Stimulated activated naive CD8-positive, alpha-beta T cell treated with anti-CD3 and anti-CD28 coated beads, Interleukin-15, Interleukin-2, amounts not matched to agents 100 ng/mL and 50 ng/mL, for 24 hours (primary cell): ENCODE results near the gene MKRN3.
A peak's percentile ranks its signal among the peaks of the same experiment; 100 is the strongest.

Source experiments
- H3K27ac Mint-ChIP-seq: one replicate; pipeline ENCODE4 v1.8.0; 2021; ENCODE audit warnings: mild to moderate bottlenecking, mixed read lengths
- H3K27me3 Mint-ChIP-seq: one replicate; pipeline ENCODE4 v1.8.0; 2021; ENCODE audit warnings: mixed read lengths
- H3K36me3 Mint-ChIP-seq: one replicate; pipeline ENCODE4 v1.8.0; 2021; ENCODE audit warnings: low read depth, mixed read lengths
- H3K4me1 Mint-ChIP-seq: one replicate; pipeline ENCODE4 v1.8.0; 2021; ENCODE audit warnings: low read depth, mixed read lengths
- H3K4me3 Mint-ChIP-seq: one replicate; pipeline ENCODE4 v1.8.0; 2021; ENCODE audit warnings: mild to moderate bottlenecking, mixed read lengths
- H3K9me3 Mint-ChIP-seq: one replicate; pipeline ENCODE4 v1.8.0; 2021; ENCODE audit warnings: mixed read lengths

The MKRN3 gene

DNA sequence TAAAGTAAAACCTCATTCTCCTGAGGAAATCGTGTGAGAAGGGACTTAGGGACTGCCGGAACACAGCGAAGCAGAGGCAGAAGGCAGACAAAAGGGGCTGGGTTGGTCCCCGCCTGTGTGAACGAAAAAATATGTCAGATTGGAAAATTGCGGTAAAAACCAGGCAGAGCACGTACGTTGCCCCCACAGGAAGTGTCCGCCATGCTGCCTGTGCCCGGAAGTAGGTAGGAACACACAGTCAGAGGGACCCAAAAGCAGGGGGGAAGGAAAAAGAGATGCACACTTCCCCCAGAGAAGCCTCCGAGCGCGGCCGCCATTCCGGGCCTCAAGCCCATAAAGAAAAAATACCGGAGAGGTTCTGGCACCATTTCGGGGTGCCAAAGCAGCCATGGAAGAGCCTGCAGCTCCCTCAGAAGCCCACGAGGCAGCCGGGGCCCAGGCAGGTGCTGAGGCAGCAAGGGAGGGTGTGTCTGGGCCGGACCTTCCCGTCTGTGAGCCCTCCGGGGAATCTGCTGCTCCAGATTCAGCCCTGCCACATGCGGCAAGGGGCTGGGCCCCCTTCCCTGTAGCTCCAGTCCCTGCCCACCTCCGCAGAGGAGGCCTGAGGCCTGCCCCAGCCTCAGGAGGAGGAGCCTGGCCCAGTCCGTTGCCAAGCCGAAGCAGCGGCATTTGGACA, at the start of gene MKRN3:
TSS of gene MKRN3 (plus strand) at position 280 of the 676 bp plus-strand sequence. CDS start at position 389, 109 bp downstream.
- no peaks in the 10 kb centered on the region for H3K4me1 Mint-ChIP-seq
- no peaks in the 10 kb centered on the region for H3K36me3 Mint-ChIP-seq
- H3K27me3 Mint-ChIP-seq = peaks cover 6% of the 10 kb centered on the region
- H3K9me3 Mint-ChIP-seq = peaks cover 9% of the 10 kb centered on the region
- peak within 1 kb of the TSS; percentile 61 for H3K27ac Mint-ChIP-seq
- peak within 1 kb of the TSS; percentile 52 for H3K4me3 Mint-ChIP-seq

GRCh38 chr15:23516866-23517265, 48.6 kb upstream of the MKRN3 start:
- Mint-ChIP-seq H3K36me3 (no peaks in the 10 kb centered on the region), H3K4me1 (no peaks in the 10 kb centered on the region), H3K27ac (no peak overlapping the region), H3K4me3 (no peak overlapping the region), H3K9me3 (no peaks in the 10 kb centered on the region), H3K27me3 (no peaks in the 10 kb centered on the region)

GRCh38 chr15:23518104-23518503, 47.4 kb upstream of the MKRN3 start:
- no peaks in the 10 kb centered on the region for H3K9me3 Mint-ChIP-seq
- H3K4me1 Mint-ChIP-seq = no peaks in the 10 kb centered on the region
- H3K27me3 Mint-ChIP-seq = no peaks in the 10 kb centered on the region
- no peak overlapping the region for H3K4me3 Mint-ChIP-seq
- no peaks in the 10 kb centered on the region for H3K36me3 Mint-ChIP-seq
- H3K27ac Mint-ChIP-seq = no peak overlapping the region

DNA sequence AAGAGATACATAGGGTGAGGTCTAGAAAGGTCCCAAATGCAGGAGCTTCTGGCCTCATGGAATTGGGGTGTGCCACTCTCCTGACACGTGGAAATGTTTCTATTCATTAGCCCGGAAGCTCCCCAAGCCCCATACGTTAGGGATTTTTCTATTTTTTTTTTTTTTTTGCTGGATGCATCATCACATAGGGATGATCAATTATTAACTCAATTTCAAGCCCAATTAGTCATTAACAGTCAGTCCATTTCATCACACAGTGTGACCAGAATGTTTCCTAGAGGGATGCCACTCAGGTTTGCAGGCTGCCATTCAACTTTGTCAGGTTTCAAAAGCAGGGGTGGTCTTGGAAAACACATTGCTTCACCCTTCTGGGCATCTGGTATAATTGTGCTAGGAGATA, 40.7 kb upstream of the MKRN3 start:
- no peaks in the 10 kb centered on the region for H3K4me1 Mint-ChIP-seq
- no peak overlapping the region for H3K27ac Mint-ChIP-seq
- no peak overlapping the region for H3K4me3 Mint-ChIP-seq
- H3K9me3 Mint-ChIP-seq = peaks cover 3% of the 10 kb centered on the region
- no peaks in the 10 kb centered on the region for H3K27me3 Mint-ChIP-seq
- H3K36me3 Mint-ChIP-seq = no peaks in the 10 kb centered on the region

- no peaks in the 10 kb centered on the region for H3K27me3 Mint-ChIP-seq
- H3K27ac Mint-ChIP-seq = no peak overlapping the region
- H3K4me1 Mint-ChIP-seq = no peaks in the 10 kb centered on the region
- H3K36me3 Mint-ChIP-seq = no peaks in the 10 kb centered on the region
- H3K4me3 Mint-ChIP-seq = no peak overlapping the region
- H3K9me3 Mint-ChIP-seq = peaks cover 6% of the 10 kb centered on the region
Observed at GRCh38 chr15:23529891-23530290, 35.6 kb upstream of the MKRN3 start.

- no peak overlapping the region for H3K27ac Mint-ChIP-seq
- no peaks in the 10 kb centered on the region for H3K4me1 Mint-ChIP-seq
- no peaks in the 10 kb centered on the region for H3K36me3 Mint-ChIP-seq
- no peak overlapping the region for H3K4me3 Mint-ChIP-seq
- H3K27me3 Mint-ChIP-seq = no peaks in the 10 kb centered on the region
- peaks cover 6% of the 10 kb centered on the region for H3K9me3 Mint-ChIP-seq
Observed at GRCh38 chr15:23532024-23532423, 33.5 kb upstream of the MKRN3 start.

- Mint-ChIP-seq H3K27me3 (no peaks in the 10 kb centered on the region), H3K36me3 (no peaks in the 10 kb centered on the region), H3K4me1 (no peaks in the 10 kb centered on the region), H3K4me3 (no peak overlapping the region), H3K27ac (no peak overlapping the region), H3K9me3 (peaks cover 6% of the 10 kb centered on the region)
Observed at GRCh38 chr15:23536659-23537058, 28.8 kb upstream of the MKRN3 start.

DNA sequence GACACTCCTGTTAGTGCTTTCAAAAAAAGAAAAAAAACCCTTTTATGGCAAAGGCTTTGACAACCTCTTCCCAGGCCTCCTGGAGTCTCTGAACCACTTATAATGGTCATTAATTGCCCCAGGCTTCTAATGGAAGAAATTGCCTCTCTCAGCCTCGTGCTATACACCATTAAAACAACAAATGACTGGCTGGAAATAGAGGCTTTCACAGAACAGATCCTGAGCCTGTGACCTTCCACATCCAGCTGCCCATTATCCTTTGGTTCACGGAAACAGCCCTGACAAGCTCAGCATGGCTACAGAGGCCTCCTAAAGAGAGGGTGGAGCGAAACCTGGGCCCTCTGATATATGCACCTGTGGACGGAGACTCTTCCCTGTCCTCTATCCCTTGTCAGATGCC, 26.8 kb upstream of the MKRN3 start:
- H3K4me1 Mint-ChIP-seq = no peaks in the 10 kb centered on the region
- H3K27ac Mint-ChIP-seq = no peak overlapping the region
- peaks cover 6% of the 10 kb centered on the region for H3K9me3 Mint-ChIP-seq
- H3K36me3 Mint-ChIP-seq = no peaks in the 10 kb centered on the region
- no peaks in the 10 kb centered on the region for H3K27me3 Mint-ChIP-seq
- no peak overlapping the region for H3K4me3 Mint-ChIP-seq

DNA sequence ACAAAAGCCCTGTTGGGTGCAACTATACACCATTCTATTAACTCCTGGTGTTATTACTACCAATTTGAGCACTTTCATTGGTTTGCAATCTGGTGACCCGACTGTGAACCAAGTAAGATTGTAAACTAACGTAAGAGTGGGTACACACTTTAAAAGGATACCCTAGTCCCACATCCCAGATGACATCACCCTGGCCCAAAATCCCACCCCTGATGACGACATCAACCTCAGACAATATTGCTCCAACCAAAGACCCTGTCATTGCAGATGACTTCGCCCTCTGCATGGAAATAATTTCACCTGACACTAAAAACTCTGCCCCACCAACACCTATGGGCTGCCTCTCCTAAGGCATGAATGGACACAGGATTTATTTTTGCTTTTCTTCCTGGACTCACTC, 25.6 kb upstream of the MKRN3 start:
- H3K27ac Mint-ChIP-seq = no peak overlapping the region
- H3K9me3 Mint-ChIP-seq = peaks cover 3% of the 10 kb centered on the region
- H3K4me3 Mint-ChIP-seq = no peak overlapping the region
- no peaks in the 10 kb centered on the region for H3K36me3 Mint-ChIP-seq
- H3K27me3 Mint-ChIP-seq = no peaks in the 10 kb centered on the region
- no peaks in the 10 kb centered on the region for H3K4me1 Mint-ChIP-seq

GRCh38 chr15:23546158-23546557, 19.3 kb upstream of the MKRN3 start:
- Mint-ChIP-seq H3K4me3 (no peak overlapping the region), H3K27me3 (no peaks in the 10 kb centered on the region), H3K27ac (no peak overlapping the region), H3K9me3 (no peaks in the 10 kb centered on the region), H3K4me1 (no peaks in the 10 kb centered on the region), H3K36me3 (no peaks in the 10 kb centered on the region)

DNA sequence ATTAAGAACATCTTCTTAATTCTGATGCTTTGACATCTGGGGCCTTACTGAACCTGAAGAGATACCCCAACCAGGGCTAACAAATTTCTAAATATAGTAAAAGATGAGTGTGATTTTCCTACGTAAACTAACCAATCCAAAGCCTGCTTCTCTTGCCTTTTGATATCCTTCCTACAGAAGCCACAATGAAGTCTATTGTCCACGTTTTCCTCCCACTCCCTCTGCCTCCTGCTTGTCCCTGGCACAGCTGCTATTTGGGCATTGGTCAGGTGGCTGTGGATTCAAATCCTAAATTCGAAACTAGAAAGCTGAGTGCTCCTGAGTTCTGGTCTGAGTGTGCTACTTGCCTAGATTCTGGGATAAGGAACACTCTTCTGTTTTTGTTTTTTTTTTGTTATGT, 17.4 kb upstream of the MKRN3 start:
- no peak overlapping the region for H3K4me3 Mint-ChIP-seq
- no peaks in the 10 kb centered on the region for H3K36me3 Mint-ChIP-seq
- H3K27ac Mint-ChIP-seq = no peak overlapping the region
- H3K27me3 Mint-ChIP-seq = no peaks in the 10 kb centered on the region
- H3K9me3 Mint-ChIP-seq = no peaks in the 10 kb centered on the region
- H3K4me1 Mint-ChIP-seq = no peaks in the 10 kb centered on the region

DNA sequence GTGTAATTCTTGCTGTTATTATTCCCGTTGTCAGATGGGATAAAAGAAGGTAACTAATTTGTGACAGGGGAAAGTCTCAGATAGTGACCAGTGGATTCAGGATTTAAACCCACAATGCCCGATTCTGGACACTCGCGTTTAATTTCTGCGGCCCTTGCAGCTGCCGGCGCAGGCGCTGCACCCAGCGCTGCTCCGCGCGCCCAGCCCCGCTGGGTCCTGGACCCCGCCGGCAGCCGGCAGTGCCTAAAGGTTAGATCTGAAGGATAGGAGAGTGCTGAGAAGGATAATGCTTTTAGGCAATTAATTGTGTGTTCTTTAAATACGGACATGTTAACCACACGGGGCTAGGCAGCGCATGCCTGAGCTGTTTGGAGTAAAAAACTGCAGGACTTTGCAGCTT, 3.6 kb upstream of the MKRN3 start:
- no peak overlapping the region for H3K4me3 Mint-ChIP-seq
- H3K36me3 Mint-ChIP-seq = no peaks in the 10 kb centered on the region
- H3K27ac Mint-ChIP-seq = no peak overlapping the region
- H3K27me3 Mint-ChIP-seq = peaks cover 3% of the 10 kb centered on the region
- H3K4me1 Mint-ChIP-seq = no peaks in the 10 kb centered on the region
- peaks cover 9% of the 10 kb centered on the region for H3K9me3 Mint-ChIP-seq

DNA sequence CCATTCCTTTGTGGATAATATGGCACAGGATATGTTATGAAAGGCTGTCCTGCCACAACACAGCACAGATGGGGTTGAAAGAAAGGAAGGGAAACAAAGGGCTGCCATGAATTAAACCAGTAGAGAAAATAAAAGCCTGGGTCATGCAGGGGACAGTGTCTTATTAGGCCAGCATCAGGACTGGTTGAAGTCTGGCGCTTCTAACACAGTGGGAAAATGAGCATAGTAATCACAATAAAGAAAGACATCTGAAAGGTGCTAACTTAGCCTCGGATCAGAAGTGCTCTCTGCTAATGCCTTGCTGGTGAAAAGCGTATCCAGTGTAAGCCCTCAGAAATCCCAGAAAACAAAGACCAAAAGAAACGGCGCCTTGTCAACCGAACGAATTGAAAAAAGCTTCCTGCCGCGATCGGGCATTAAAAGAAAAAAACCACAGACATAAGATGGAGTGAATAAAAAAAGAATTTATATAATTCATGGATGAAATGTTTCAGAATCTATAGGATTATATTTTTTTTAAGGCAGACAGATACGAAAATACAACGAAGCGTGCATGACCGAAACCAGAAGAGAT, 566 bp upstream of the MKRN3 start:
- no peaks in the 10 kb centered on the region for H3K36me3 Mint-ChIP-seq
- no peaks in the 10 kb centered on the region for H3K4me1 Mint-ChIP-seq
- H3K4me3 Mint-ChIP-seq = peak overlapping the region; percentile 52
- H3K27me3 Mint-ChIP-seq = peaks cover 6% of the 10 kb centered on the region
- H3K27ac Mint-ChIP-seq = peak overlapping the region; percentile 61
- peaks cover 9% of the 10 kb centered on the region for H3K9me3 Mint-ChIP-seq

DNA sequence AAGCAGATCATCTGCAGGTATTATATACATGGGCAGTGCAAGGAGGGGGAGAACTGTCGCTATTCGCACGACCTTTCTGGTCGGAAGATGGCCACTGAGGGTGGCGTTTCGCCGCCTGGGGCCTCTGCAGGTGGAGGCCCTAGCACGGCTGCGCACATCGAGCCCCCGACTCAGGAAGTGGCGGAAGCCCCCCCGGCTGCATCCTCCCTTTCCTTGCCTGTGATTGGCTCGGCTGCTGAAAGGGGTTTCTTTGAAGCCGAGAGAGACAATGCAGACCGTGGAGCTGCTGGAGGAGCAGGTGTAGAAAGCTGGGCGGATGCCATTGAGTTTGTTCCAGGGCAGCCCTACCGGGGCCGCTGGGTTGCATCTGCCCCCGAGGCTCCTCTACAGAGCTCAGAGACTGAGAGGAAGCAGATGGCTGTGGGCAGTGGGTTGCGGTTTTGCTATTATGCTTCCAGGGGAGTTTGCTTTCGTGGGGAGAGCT, 639 bp downstream of the MKRN3 start:
- H3K4me3 Mint-ChIP-seq = peak overlapping the region; percentile 52
- no peak overlapping the region for H3K27ac Mint-ChIP-seq
- H3K36me3 Mint-ChIP-seq = no peaks in the 10 kb centered on the region
- H3K27me3 Mint-ChIP-seq = peaks cover 6% of the 10 kb centered on the region
- peaks cover 9% of the 10 kb centered on the region for H3K9me3 Mint-ChIP-seq
- H3K4me1 Mint-ChIP-seq = no peaks in the 10 kb centered on the region

- peaks cover 9% of the 10 kb centered on the region for H3K9me3 Mint-ChIP-seq
- H3K4me3 Mint-ChIP-seq = peak overlapping the region; percentile 52
- H3K36me3 Mint-ChIP-seq = no peaks in the 10 kb centered on the region
- no peaks in the 10 kb centered on the region for H3K4me1 Mint-ChIP-seq
- H3K27ac Mint-ChIP-seq = no peak overlapping the region
- H3K27me3 Mint-ChIP-seq = peaks cover 6% of the 10 kb centered on the region
Observed at GRCh38 chr15:23566651-23567050, 1.2 kb downstream of the MKRN3 start.

DNA sequence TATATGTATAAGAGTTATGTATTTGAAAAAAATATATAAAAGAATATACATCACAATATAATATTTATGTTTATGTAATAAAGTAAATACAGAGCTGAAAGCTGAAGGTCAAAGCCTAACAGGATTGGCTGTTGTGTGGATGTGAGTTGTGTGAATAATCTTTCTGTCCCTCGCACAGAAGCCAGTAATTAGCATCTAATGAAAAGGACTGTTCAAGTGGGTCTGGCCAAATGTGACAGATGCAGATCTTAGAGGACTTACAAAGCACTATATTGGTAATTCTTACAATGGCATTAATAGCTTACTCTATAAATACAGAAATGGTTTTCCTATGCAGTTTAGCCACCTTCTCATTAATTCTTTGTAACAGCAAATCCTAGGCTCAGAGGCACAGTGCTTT, 2.4 kb downstream of the MKRN3 start:
- no peaks in the 10 kb centered on the region for H3K4me1 Mint-ChIP-seq
- H3K4me3 Mint-ChIP-seq = no peak overlapping the region
- no peaks in the 10 kb centered on the region for H3K36me3 Mint-ChIP-seq
- peaks cover 9% of the 10 kb centered on the region for H3K9me3 Mint-ChIP-seq
- H3K27ac Mint-ChIP-seq = no peak overlapping the region
- peaks cover 3% of the 10 kb centered on the region for H3K27me3 Mint-ChIP-seq
